OCI-LY1 (cell line): ENCODE results near the gene IFITM5.
"Not testable (repeated sequence)": the region's sequence is repeated elsewhere in the genome, so short reads cannot be mapped to it uniquely, and the experiment has no call there.

Source experiments
- H2AFZ ChIP-seq: fragments of 200-600 bp; sonication (generic), shearing (Covaris generic); 2 replicates; pipeline ENCODE4 v1.6.0; 2014; ENCODE audit warnings: antibody characterized with exemption, mild to moderate bottlenecking, low read length
- H3F3A ChIP-seq: fragments of 200-600 bp; sonication (generic), shearing (Covaris generic); 2 replicates; pipeline ENCODE4 v1.6.0; 2014; ENCODE audit warnings: mild to moderate bottlenecking, antibody characterized with exemption, low read length, moderate library complexity; ENCODE audit not compliant: insufficient read depth
- H3K27ac ChIP-seq: fragments of 200-600 bp; sonication (generic); 2 replicates; pipeline ENCODE4 v1.5.1; 2014; ENCODE audit warnings: low read length, mixed run types, mild to moderate bottlenecking, low read depth; ENCODE audit not compliant: poor library complexity, severe bottlenecking
- H3K27me3 ChIP-seq: fragments of 200-600 bp; sonication (generic); 2 replicates; pipeline ENCODE4 v1.6.0; 2014; ENCODE audit warnings: antibody characterized with exemption, mild to moderate bottlenecking, low read length, moderate library complexity; ENCODE audit not compliant: insufficient read depth
- H3K36me3 ChIP-seq: fragments of 200-600 bp; sonication (generic); 2 replicates; pipeline ENCODE4 v1.6.1; 2014; ENCODE audit warnings: mild to moderate bottlenecking, antibody characterized with exemption, low read length, moderate library complexity, mixed read lengths; ENCODE audit not compliant: insufficient read depth
- H3K4me1 ChIP-seq: fragments of 200-600 bp; sonication (generic); 2 replicates; pipeline ENCODE4 v1.5.1; 2014; ENCODE audit warnings: mild to moderate bottlenecking, low read length, moderate library complexity; ENCODE audit not compliant: insufficient read depth, severe bottlenecking
- H3K4me2 ChIP-seq: fragments of 200-600 bp; sonication (generic), shearing (Covaris generic); 2 replicates; pipeline ENCODE4 v1.6.1; 2014; ENCODE audit warnings: low read length
- H3K4me3 ChIP-seq: fragments of 200-600 bp; sonication (generic); 2 replicates; pipeline ENCODE4 v1.5.1; 2014; ENCODE audit warnings: low read length, low read depth, mild to moderate bottlenecking, mixed read lengths; ENCODE audit not compliant: poor library complexity, severe bottlenecking
- H3K79me2 ChIP-seq: fragments of 200-600 bp; shearing (Covaris generic); 2 replicates; pipeline ENCODE4 v1.6.1; 2016; ENCODE audit warnings: mixed run types, low read length, mixed read lengths; ENCODE audit not compliant: insufficient read depth
- H3K9ac ChIP-seq: fragments of 200-600 bp; sonication (generic), shearing (Covaris generic); 2 replicates; pipeline ENCODE4 v1.6.1; 2014; ENCODE audit warnings: mild to moderate bottlenecking, low read length, mixed read lengths
- H3K9me2 ChIP-seq: fragments of 200-600 bp; sonication (generic), shearing (Covaris generic); 2 replicates; pipeline ENCODE4 v1.6.1; 2014; ENCODE audit warnings: low read depth, mild to moderate bottlenecking, low read length, mixed read lengths
- H3K9me3 ChIP-seq: fragments of 200-600 bp; shearing (Covaris generic); 2 replicates; pipeline ENCODE4 v1.6.1; 2014; ENCODE audit warnings: low read length, mixed read lengths
- H4K20me1 ChIP-seq: fragments of 200-600 bp; sonication (generic), shearing (Covaris generic); 2 replicates; pipeline ENCODE4 v1.6.0; 2016; ENCODE audit warnings: mild to moderate bottlenecking, low read length; ENCODE audit not compliant: insufficient read depth
- EZH2 ChIP-seq: fragments of 200-600 bp; sonication (generic), shearing (Covaris generic); IDR thresholded peaks from 2 replicates; pipeline ENCODE4 v1.8.0; 2017; ENCODE audit warnings: borderline replicate concordance, mixed run types, mild to moderate bottlenecking, antibody characterized with exemption, low read length, moderate library complexity, mixed read lengths
- TF ChIP-seq, protein P1 (sequence below): fragments of 200-600 bp; sonication (generic), shearing (Covaris generic); IDR thresholded peaks from 2 replicates; pipeline ENCODE4 v1.5.1; 2017; ENCODE audit warnings: mild to moderate bottlenecking, antibody characterized with exemption, low read length, moderate library complexity, mixed read lengths

IFITM5 gene

DNA sequence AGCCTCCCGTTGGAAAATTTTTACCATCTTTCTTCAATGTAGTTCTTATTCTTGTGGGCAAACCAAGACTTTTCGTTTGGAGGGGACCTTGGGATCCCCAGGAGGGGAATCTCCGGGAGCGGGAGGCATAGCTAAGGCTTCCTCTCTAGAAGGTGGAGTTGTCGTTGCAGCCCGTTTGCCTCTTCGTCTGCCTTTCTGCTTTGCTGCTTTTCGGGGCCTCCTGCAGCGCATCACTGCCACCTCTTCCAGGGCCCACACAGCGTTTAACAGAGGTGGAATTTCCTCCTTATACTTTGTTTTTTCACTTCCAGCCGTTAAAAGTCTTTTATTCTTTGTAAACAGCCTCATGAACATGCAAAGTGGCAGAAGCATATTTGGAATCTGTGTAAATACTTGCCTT lies 24.8 kb upstream of the IFITM5 start:
- H2AFZ ChIP-seq, result no peak overlapping the region
- H3K4me3 ChIP-seq, result no peak overlapping the region
- H3K79me2 ChIP-seq, result no peaks in the 10 kb centered on the region
- no peaks in the 10 kb centered on the region for H4K20me1 ChIP-seq
- no peak overlapping the region for H3K9ac ChIP-seq
- no peaks in the 10 kb centered on the region for H3K27me3 ChIP-seq
- H3F3A ChIP-seq, result no peaks in the 10 kb centered on the region
- no peak overlapping the region for H3K27ac ChIP-seq
- TF ChIP-seq, protein P1, sequence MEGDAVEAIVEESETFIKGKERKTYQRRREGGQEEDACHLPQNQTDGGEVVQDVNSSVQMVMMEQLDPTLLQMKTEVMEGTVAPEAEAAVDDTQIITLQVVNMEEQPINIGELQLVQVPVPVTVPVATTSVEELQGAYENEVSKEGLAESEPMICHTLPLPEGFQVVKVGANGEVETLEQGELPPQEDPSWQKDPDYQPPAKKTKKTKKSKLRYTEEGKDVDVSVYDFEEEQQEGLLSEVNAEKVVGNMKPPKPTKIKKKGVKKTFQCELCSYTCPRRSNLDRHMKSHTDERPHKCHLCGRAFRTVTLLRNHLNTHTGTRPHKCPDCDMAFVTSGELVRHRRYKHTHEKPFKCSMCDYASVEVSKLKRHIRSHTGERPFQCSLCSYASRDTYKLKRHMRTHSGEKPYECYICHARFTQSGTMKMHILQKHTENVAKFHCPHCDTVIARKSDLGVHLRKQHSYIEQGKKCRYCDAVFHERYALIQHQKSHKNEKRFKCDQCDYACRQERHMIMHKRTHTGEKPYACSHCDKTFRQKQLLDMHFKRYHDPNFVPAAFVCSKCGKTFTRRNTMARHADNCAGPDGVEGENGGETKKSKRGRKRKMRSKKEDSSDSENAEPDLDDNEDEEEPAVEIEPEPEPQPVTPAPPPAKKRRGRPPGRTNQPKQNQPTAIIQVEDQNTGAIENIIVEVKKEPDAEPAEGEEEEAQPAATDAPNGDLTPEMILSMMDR, result no peak
- TF ChIP-seq EZH2, result no peak
- no peaks in the 10 kb centered on the region for H3K36me3 ChIP-seq
- no peaks in the 10 kb centered on the region for H3K9me3 ChIP-seq
- H3K4me1 ChIP-seq, result peaks cover 16% of the 10 kb centered on the region
- no peaks in the 10 kb centered on the region for H3K9me2 ChIP-seq
- no peak overlapping the region for H3K4me2 ChIP-seq

DNA sequence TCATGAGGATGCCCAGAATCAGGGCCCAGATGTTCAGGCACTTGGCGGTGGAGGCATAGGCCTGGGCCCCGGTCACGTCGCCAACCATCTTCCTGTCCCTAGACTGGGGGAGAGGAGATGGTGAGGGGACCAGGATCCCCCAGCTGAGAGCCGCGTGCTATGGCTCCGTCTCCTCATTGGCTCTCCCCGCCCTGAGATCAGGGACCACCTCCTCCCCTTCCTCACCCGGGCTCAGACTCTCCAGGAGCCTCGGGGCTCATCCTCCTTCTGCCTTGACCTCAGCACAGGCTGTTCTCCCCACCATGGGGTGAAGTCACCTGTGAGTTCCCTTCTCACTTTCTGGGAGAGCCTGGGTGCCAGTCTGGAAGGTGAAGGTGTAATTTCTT lies 20.6 kb upstream of the IFITM5 start:
- not testable (repeated sequence) for H3K27me3 ChIP-seq, H3K9ac ChIP-seq, H3K9me2 ChIP-seq, H4K20me1 ChIP-seq, H3K4me1 ChIP-seq, H3K27ac ChIP-seq, H3K36me3 ChIP-seq, H3K4me2 ChIP-seq, H3K4me3 ChIP-seq, H2AFZ ChIP-seq, H3K9me3 ChIP-seq, H3F3A ChIP-seq, H3K79me2 ChIP-seq

DNA sequence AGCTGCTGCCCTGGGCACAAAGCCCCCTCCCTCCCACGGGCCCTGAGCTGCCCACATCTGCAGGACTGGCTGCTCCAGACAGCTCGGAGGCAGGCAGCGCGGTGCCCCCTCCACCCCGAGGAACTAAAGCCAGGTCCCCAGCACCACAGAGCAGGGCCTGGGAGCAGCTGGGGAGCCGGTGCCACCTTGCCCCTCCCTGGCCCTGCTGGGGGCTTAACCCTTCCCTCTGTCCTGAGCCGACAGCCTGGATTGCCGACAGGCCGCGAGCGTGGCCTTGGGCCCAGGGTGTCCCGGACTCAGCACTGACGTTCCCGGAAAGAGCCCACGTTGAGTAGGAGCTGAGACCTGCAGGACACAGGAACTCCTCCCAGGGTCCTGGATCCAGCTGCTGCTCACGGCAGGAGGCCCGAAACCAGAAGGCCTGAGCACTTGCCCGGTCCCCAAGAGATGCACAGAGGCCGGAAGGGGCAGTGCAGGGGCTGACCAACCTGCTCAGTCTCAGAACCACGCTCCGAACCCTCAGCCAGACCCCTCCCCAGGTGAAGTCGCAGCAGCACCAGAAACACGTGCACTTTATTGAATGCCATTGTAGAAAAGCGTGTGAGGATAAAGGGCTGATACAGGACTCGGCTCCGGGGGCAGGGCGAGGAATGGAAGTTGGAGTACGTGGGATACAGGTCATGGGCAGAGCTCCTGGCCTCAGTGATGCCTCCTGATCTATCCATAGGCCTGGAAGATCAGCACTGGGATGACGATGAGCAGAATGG lies 20.0 kb upstream of the IFITM5 start:
- H3K27ac ChIP-seq, H3F3A ChIP-seq, H3K9ac ChIP-seq, H3K4me1 ChIP-seq, H3K36me3 ChIP-seq, H3K27me3 ChIP-seq, H3K9me2 ChIP-seq, H3K79me2 ChIP-seq, H4K20me1 ChIP-seq, H3K9me3 ChIP-seq, H3K4me3 ChIP-seq, H2AFZ ChIP-seq, H3K4me2 ChIP-seq: not testable (repeated sequence)

DNA sequence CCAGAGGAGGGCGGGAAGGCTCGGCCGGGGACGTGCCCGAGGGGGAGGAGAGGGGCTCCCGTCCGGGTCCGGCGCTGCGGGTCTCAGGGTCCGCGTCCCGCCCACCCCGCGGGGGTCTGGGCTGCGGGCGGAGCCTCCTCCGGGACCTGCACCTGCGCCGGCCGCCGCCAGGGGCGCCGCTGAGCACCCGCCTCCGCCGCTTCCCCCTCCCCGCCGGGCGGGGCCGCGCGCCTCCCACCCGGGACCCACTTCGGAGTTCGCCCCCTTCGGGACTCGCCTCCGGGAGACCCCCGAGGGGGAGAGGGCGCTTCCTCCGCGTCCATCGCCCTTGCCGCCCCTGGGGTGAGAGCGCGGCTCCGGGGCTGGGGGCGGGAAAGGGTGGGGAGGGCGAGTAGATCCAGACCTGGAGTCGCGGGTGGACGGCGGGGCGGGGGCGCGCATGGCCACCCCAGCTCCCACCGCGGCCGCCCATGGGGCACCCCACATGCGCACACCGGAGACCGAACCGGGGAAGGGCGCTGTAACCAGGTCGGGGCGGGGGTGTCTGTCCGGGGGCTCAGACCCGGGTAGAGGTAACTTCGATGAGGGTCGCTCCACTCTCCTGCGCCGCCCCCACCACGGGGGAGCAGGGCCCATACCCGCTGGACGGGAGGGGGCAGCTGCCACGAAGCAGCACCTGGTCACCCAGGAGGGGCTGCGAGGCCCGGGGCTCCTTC lies 19.2 kb upstream of the IFITM5 start:
- not testable (repeated sequence) for H3K9me2 ChIP-seq, H3K79me2 ChIP-seq, H3K4me1 ChIP-seq, H3K27me3 ChIP-seq, H4K20me1 ChIP-seq, H3K4me2 ChIP-seq, H3K9ac ChIP-seq, H3K27ac ChIP-seq, H3K9me3 ChIP-seq, H3K4me3 ChIP-seq, H3F3A ChIP-seq, H3K36me3 ChIP-seq, H2AFZ ChIP-seq

DNA sequence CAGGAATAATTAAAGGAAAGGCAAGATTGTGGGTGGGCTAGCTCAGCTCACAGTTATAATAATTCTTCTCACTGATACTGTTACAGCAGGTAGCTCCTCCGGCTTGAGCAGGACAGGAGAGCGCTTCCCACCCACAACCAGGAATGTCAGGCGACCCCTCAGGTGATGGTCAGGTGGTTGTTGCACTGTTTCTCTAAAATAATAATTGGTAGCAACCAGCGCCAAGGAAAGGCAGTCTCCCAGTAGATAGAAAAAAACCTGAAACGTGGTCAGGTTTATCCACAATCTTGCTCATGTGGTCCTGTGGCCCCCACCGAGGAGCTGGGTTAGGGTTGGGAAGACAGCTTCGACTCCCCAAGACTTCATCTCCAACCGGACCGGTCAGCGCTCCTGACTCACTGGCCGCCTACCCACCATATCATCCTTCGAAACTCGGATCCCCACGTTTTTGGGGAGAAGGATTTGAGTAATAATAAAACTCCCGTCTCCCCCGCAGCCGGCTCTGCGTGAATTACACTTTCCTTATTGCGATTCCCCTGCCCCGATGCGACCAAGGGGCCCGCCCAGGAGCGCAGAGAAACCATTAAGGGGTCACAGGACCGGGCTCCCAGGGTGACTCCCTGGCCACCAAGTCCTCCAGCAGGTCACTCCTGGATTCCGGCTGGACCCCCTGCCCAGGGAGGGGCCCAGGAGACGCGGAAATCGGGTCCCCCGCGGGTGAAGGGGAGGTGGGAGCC lies 18.5 kb upstream of the IFITM5 start:
- not testable (repeated sequence) for H3K36me3 ChIP-seq, H3F3A ChIP-seq, H3K79me2 ChIP-seq, H3K9me2 ChIP-seq, H3K4me2 ChIP-seq, H3K27me3 ChIP-seq, H3K27ac ChIP-seq, H3K4me1 ChIP-seq, H3K9ac ChIP-seq, H4K20me1 ChIP-seq, H3K9me3 ChIP-seq, H2AFZ ChIP-seq, H3K4me3 ChIP-seq
